ENCODE data around the gene SLC12A5.
A peak's percentile ranks its signal among the peaks of the same experiment; 100 is the strongest.
"Not testable (repeated sequence)": the region's sequence is repeated elsewhere in the genome, so short reads cannot be mapped to it uniquely, and the experiment has no call there.

The SLC12A5 gene

GRCh38 chr20:46089417-46090388 is 60.7 kb downstream of the SLC12A5 start, which contains the start of gene NCOA5:
TSS of gene NCOA5 (minus strand) at chr20:46089962. CDS start at chr20:46079424, 10,538 bp downstream.
- TF ChIP-seq CTCF (IDR thresholded peaks at IDR 0.05; ENCODE audit: insufficient read depth, low read depth, low read length, missing control alignments), result peak; percentile 23
- H3K4me3 ChIP-seq (ENCODE audit: low read depth, low read length), result peak within 1 kb of the TSS; percentile 89
- DNase-seq (ENCODE audit: low read depth), result peak; percentile 98

GRCh38 chr20:46091622-46092535 is 62.9 kb downstream of the SLC12A5 start:
- not testable (repeated sequence) for DNase-seq (ENCODE audit: low read depth); H3K4me3 ChIP-seq (ENCODE audit: low read depth, low read length)

GRCh38 chr20:46093531-46093930 is 64.5 kb downstream of the SLC12A5 start:
- no peak for TF ChIP-seq CTCF (IDR thresholded peaks at IDR 0.05; ENCODE audit: insufficient read depth, low read depth, low read length, missing control alignments)
- no peak overlapping the region for H3K4me3 ChIP-seq (ENCODE audit: low read depth, low read length)
- peak; percentile 16 for DNase-seq (ENCODE audit: low read depth)

GRCh38 chr20:46099491-46100287 is 70.7 kb downstream of the SLC12A5 start:
- peak; percentile 68 for DNase-seq (ENCODE audit: low read depth)
- peak; percentile 53 for TF ChIP-seq CTCF (IDR thresholded peaks at IDR 0.05; ENCODE audit: insufficient read depth, low read depth, low read length, missing control alignments)
- peak overlapping the region; percentile 6 for H3K4me3 ChIP-seq (ENCODE audit: low read depth, low read length)

GRCh38 chr20:46100444-46100843 is 71.4 kb downstream of the SLC12A5 start:
- not testable (repeated sequence) for H3K4me3 ChIP-seq (ENCODE audit: low read depth, low read length); DNase-seq (ENCODE audit: low read depth)

- no peak for TF ChIP-seq CTCF (IDR thresholded peaks at IDR 0.05; ENCODE audit: insufficient read depth, low read depth, low read length, missing control alignments)
- DNase-seq (ENCODE audit: low read depth), result no peak
- H3K4me3 ChIP-seq (ENCODE audit: low read depth, low read length), result no peak overlapping the region
Observed at GRCh38 chr20:46100988-46101387, 72.0 kb downstream of the SLC12A5 start.

GRCh38 chr20:46101957-46102356 is 72.9 kb downstream of the SLC12A5 start:
- H3K4me3 ChIP-seq (ENCODE audit: low read depth, low read length), result no peak overlapping the region
- DNase-seq (ENCODE audit: low read depth), result no peak

More at GRCh38 chr20:46101957-46102356, 72.9 kb downstream of the SLC12A5 start:
- TF ChIP-seq CTCF (IDR thresholded peaks at IDR 0.05; ENCODE audit: insufficient read depth, low read depth, low read length, missing control alignments), result no peak
